ENCODE results near the gene PSMC4. TPM values are rescaled to one million over a fixed set of nuclear protein-coding genes. Genes with fewer than 3 reads are reported as not detected.

PSMC4 gene
- total RNA-seq, 1 experiment from 2014 or later, result 111 TPM

- no peak overlapping the region for H4K5ac ChIP-seq (ENCODE audit: insufficient read length, low read depth, low read length)
These were observed 19.8 kb upstream of the PSMC4 start for GRCh38 chr19:39951065-39951650.

More at GRCh38 chr19:39951065-39951650, 19.8 kb upstream of the PSMC4 start:
- Histone ChIP-seq H4K8ac (replicated peaks; ENCODE audit: insufficient read length, low read depth, low read length) (no peak overlapping the region), H2BK12ac (ENCODE audit: insufficient read length, low read depth, low read length) (no peak overlapping the region), H3K9me3 (ENCODE audit: control insufficient read depth, low read depth, low read length) (no peaks in the 10 kb centered on the region), H3K14ac (ENCODE audit: insufficient read depth, low read length) (no peak overlapping the region), H3K27me3 (ENCODE audit: insufficient read depth, low read length) (no peaks in the 10 kb centered on the region), H2BK120ac (ENCODE audit: low read depth, low read length, poor library complexity, severe bottlenecking) (no peak overlapping the region), H3K23me2 (ENCODE audit: insufficient read length, low read depth, low read length, poor library complexity, severe bottlenecking) (no peaks in the 10 kb centered on the region), H3K56ac (ENCODE audit: insufficient read length, low read depth, low read length) (no peak overlapping the region), H2BK15ac (ENCODE audit: low read depth, low read length) (no peak overlapping the region), H3K23ac (ENCODE audit: insufficient read length, low read depth, low read length) (no peak overlapping the region), H2BK5ac (ENCODE audit: insufficient read length, low read length) (no peak overlapping the region), H3K9ac (ENCODE audit: extremely low read depth, insufficient read length, low read length) (no peak overlapping the region), H2BK20ac (ENCODE audit: low read depth, low read length, poor library complexity, severe bottlenecking) (no peak overlapping the region), H3K79me1 (ENCODE audit: insufficient read depth, low read depth, low read length, poor library complexity, severe bottlenecking) (no peaks in the 10 kb centered on the region), H2AFZ (ENCODE audit: low read length) (no peak overlapping the region), H3K27ac (ENCODE audit: insufficient read length, low read depth, low read length) (no peak overlapping the region), H3K18ac (ENCODE audit: insufficient read length, low read depth, low read length) (no peak overlapping the region), H4K20me1 (ENCODE audit: control insufficient read depth, insufficient read depth, insufficient read length) (no peaks in the 10 kb centered on the region), H3K4me2 (ENCODE audit: insufficient read depth, insufficient read length, low read length) (no peak overlapping the region), H3K79me2 (ENCODE audit: insufficient read depth, low read length) (no peaks in the 10 kb centered on the region; the same call in 1 of the 2 replicates), H3T11ph (ENCODE audit: low read length) (no peak overlapping the region), H3K4ac (ENCODE audit: low read depth, low read length) (no peak overlapping the region), H4K91ac (ENCODE audit: insufficient read length, low read depth, low read length) (no peak overlapping the region), H3K4me1 (ENCODE audit: insufficient read depth, low read length) (no peaks in the 10 kb centered on the region), H2AK5ac (ENCODE audit: insufficient read length, low read length) (no peak overlapping the region)
- no peaks in the 10 kb centered on the region for H3K27me3 Mint-ChIP-seq (ENCODE audit: low read depth)
- H3K27ac Mint-ChIP-seq, result peak overlapping the region in 1 of 3 experiments; percentile 52; a peak in 1 of 7 replicates
- no peaks in the 10 kb centered on the region for H3K36me3 Mint-ChIP-seq (ENCODE audit: insufficient read depth in 1 of 3, low read depth in 3 of 3)
- WGBS (ENCODE audit: extremely low coverage, insufficient read length, low lambda C conversion rate), result no CpG with 5 or more reads among the region's 2 CpGs
- H3K4me1 Mint-ChIP-seq, result 0 out of 4 replicates have a peak, but pooled peaks cover 0 to 2% of the 10 kb centered on the region in 2 experiments
- no peak for DNase-seq
- TF ChIP-seq, protein P1, sequence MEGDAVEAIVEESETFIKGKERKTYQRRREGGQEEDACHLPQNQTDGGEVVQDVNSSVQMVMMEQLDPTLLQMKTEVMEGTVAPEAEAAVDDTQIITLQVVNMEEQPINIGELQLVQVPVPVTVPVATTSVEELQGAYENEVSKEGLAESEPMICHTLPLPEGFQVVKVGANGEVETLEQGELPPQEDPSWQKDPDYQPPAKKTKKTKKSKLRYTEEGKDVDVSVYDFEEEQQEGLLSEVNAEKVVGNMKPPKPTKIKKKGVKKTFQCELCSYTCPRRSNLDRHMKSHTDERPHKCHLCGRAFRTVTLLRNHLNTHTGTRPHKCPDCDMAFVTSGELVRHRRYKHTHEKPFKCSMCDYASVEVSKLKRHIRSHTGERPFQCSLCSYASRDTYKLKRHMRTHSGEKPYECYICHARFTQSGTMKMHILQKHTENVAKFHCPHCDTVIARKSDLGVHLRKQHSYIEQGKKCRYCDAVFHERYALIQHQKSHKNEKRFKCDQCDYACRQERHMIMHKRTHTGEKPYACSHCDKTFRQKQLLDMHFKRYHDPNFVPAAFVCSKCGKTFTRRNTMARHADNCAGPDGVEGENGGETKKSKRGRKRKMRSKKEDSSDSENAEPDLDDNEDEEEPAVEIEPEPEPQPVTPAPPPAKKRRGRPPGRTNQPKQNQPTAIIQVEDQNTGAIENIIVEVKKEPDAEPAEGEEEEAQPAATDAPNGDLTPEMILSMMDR (conservative IDR thresholded peaks at IDR 0.05), result no peak
- no peak overlapping the region for H3K4me3 Mint-ChIP-seq
- H3K9me3 Mint-ChIP-seq, result 0 out of 5 replicates have a peak, but pooled peaks cover 0 to 2% of the 10 kb centered on the region in 2 experiments
